Esophagus muscularis mucosa (tissue), 4 donors: ENCODE data around the gene KLHL26.
"Not testable (repeated sequence)": the region's sequence is repeated elsewhere in the genome, so short reads cannot be mapped to it uniquely, and the experiment has no call there.

ENCODE experiments used
- EP300 ChIP-seq: sonication (generic); formaldehyde crosslinking; IDR thresholded peaks from one replicate; pipeline ENCODE4 v1.6.1; 2017; ENCODE audit warnings: antibody characterized with exemption
- POLR2A ChIP-seq: fragments of 450-650 bp; IDR thresholded peaks from one replicate; pipeline ENCODE4 v1.6.1; 2017; ENCODE audit warnings: antibody characterized with exemption, moderate library complexity, mild to moderate bottlenecking, low read depth
- TF ChIP-seq, protein P1 (sequence below), 3 experiments: fragments of 200-600 bp in 2 of 3; fragments of 450-650 bp in 1 of 3; sonication (generic) in 2 of 3; IDR thresholded peaks; one replicate each; pipeline ENCODE4 v1.5.1; 2017 to 2019; ENCODE audit warnings: antibody characterized with exemption in 3 of 3, mild to moderate bottlenecking in 2 of 3, moderate library complexity in 1 of 3

DNA sequence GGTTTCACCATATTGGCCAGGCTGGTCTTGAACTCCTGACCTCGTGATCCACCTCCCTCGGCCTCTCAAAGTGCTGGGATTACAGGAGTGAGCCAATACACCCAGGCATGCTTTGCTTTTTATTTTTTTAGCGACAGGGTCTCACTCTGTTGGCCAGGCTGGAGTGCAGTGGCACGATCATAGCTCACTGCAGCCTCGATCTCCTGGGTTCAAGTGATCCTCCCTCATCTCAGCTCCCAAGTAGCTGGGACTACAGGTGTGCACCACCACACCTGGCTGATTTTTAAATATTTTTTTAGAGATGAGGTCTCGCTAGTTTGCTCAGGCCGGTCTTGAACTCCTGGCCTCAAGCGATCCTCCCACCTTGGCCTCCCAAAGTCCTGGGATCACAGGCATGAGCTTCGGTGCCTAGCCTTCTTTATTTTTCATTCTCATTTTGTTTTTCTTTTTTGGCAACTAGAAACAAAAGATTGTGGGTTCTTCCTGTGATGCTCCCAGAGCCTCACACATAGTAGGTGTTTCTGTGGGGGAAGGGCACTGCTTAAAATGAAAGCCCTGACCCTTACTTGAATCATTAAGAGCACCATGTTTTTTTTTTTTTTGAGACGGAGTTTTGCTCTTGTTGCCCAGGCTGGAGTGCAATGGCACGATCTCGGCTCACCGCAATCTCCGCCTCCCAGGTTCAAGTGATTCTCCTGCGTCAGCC, 36.0 kb upstream of the KLHL26 start:
- TF ChIP-seq, protein P1, sequence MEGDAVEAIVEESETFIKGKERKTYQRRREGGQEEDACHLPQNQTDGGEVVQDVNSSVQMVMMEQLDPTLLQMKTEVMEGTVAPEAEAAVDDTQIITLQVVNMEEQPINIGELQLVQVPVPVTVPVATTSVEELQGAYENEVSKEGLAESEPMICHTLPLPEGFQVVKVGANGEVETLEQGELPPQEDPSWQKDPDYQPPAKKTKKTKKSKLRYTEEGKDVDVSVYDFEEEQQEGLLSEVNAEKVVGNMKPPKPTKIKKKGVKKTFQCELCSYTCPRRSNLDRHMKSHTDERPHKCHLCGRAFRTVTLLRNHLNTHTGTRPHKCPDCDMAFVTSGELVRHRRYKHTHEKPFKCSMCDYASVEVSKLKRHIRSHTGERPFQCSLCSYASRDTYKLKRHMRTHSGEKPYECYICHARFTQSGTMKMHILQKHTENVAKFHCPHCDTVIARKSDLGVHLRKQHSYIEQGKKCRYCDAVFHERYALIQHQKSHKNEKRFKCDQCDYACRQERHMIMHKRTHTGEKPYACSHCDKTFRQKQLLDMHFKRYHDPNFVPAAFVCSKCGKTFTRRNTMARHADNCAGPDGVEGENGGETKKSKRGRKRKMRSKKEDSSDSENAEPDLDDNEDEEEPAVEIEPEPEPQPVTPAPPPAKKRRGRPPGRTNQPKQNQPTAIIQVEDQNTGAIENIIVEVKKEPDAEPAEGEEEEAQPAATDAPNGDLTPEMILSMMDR (IDR thresholded peaks at IDR 0.05) = not testable (repeated sequence)
- TF ChIP-seq POLR2A, EP300: not testable (repeated sequence)
